ENCODE measurements around the gene KISS1R. TPM values are rescaled to one million over a fixed set of nuclear protein-coding genes. Genes with fewer than 3 reads are reported as not detected.
A peak's percentile ranks its signal among the peaks of the same experiment; 100 is the strongest.

The KISS1R gene
- total RNA-seq, 4 donors from 2014 or later: 0.29 TPM; not detected in 3

DNA sequence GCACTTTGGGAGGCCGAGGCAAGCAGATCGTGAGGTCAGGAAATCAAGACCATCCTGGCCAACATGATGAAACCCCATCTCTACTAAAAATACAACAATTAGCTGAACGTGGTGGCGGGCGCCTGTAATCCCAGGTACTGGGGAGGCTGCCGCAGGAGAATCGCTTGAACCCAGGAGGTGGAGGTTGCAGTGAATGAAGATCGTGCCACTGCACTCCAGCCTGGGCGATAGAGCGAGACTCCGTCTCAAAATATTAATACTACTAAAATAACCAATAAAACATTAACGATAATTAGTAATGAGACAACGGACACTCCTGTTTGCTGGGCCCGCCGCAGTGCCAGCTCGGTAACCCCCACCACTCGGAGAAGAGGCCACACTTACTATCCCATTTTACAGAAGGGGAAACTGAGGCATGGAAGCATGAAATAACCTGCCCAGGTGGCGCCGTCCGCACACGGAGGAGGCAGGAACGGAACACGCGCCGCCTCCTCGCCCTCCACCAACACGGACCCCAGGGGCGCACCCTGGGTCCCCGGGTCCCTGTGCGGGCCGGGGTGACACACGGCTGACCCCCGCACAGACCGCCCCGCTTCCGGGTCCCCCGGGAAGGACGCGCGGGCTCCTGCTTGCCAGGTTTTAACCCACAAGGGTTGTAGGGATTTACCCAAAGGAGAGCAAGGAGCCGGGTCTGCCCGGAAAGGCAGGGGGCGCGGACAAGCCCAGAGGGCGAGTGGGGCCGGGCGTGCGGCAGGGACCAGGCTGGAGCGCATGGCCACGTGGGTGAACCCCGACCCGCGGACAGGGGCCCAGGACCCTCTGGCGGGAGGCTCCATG, 5.7 kb upstream of the KISS1R start:
- H3K4me3 ChIP-seq: peak overlapping the region; percentile 93
- DNase-seq (ENCODE audit: low spot score in 2 of 2): no peak
- H3K36me3 ChIP-seq: no peaks in the 10 kb centered on the region
- TF ChIP-seq EP300 (IDR thresholded peaks at IDR 0.05): no peak
- no peak for TF ChIP-seq POLR2AphosphoS5 (IDR thresholded peaks at IDR 0.05)
- no peak for TF ChIP-seq CTCF (IDR thresholded peaks at IDR 0.05)
- no peak for TF ChIP-seq POLR2A (IDR thresholded peaks at IDR 0.05)
- H3K4me1 ChIP-seq: peaks cover 38% of the 10 kb centered on the region
- no peaks in the 10 kb centered on the region for H3K9me3 ChIP-seq
- WGBS: 96% methylated on average over 27 of the region's 54 CpGs
- no peaks in the 10 kb centered on the region for H3K27me3 ChIP-seq
- H3K27ac ChIP-seq: no peak overlapping the region

DNA sequence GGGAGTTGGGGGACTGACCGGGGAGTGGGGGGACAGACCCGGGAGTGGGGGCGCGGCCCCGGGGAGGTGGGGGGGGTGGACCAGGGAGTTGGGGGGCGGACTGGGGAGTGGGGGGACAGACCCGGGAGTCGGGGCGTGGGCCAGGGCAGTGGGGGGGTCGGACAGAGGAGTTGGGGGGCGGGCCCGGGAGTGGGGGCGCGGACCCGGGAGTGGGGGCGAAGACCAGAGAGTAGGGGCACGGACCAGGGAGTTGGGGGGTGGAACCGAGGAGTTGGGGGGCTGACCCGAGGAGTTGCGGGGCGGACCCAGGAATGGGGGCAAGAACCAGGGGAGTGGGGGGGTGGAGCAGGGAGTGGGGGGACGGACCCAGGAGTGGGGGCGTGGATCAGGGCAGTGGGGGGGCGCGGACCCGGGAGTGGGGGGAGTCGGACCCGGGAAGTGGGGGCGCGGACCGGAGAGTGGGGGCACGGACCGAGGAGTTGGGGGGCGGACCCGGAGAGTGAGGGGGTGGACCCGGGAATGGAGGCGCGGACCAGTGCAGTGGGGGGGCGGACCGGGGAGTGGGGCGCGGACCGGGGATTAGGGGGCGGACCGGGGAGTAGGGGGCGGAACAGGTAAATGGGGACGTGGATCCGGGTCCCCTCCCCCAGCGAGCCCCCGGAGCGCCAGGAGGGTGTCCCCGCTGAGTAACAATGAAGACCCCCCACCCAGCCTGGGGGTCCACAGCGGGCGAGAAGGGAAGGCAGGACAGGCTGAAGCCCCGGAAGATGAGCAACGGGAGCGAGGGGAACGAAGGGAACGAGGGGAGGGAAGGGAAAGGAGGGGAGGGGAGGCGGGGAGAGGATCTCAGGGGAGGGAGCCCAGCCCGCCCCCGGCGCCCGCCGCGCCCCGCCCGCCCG, 4.7 kb upstream of the KISS1R start:
- Histone ChIP-seq H3K36me3 (no peaks in the 10 kb centered on the region), H3K9me3 (no peaks in the 10 kb centered on the region), H3K27ac (peak overlapping the region; percentile 93), H3K4me3 (peak overlapping the region; percentile 93), H3K4me1 (peaks cover 42% of the 10 kb centered on the region), H3K27me3 (peaks cover 7% of the 10 kb centered on the region)
- TF ChIP-seq POLR2AphosphoS5 (IDR thresholded peaks at IDR 0.05) (no peak), EP300 (IDR thresholded peaks at IDR 0.05) (no peak), CTCF (IDR thresholded peaks at IDR 0.05) (no peak), POLR2A (IDR thresholded peaks at IDR 0.05) (no peak)
- 0% methylated on average over 30 of the region's 69 CpGs for WGBS
- no peak for DNase-seq (ENCODE audit: low spot score in 2 of 2)

- TF ChIP-seq CTCF (IDR thresholded peaks at IDR 0.05): no peak
- TF ChIP-seq POLR2A (IDR thresholded peaks at IDR 0.05): peak in 1 of 2 donors; percentile 62
- Histone ChIP-seq H3K4me3 (peak within 1 kb of the TSS; percentile 93), H3K9me3 (no peaks in the 10 kb centered on the region), H3K27me3 (peaks cover 15% of the 10 kb centered on the region), H3K4me1 (peaks cover 47% of the 10 kb centered on the region), H3K36me3 (no peaks in the 10 kb centered on the region), H3K27ac (peak within 1 kb of the TSS; percentile 93)
- DNase-seq (ENCODE audit: low spot score in 2 of 2): peak in 1 of 2 donors; percentile 89
- 1% methylated on average over 30 of the region's 76 CpGs for WGBS
These were observed 3.9 kb upstream of the KISS1R start, which contains the start of gene R3HDM4 for GRCh38 chr19:913080-913748. R3HDM4 (minus strand) TSS chr19:913219; CDS start chr19:913157, 62 bp downstream.

- no peak for TF ChIP-seq POLR2AphosphoS5 (IDR thresholded peaks at IDR 0.05)
- no peak for TF ChIP-seq POLR2A (IDR thresholded peaks at IDR 0.05)
- no peak for TF ChIP-seq EP300 (IDR thresholded peaks at IDR 0.05)
- DNase-seq (ENCODE audit: low spot score in 2 of 2): no peak
- peaks cover 56% of the 10 kb centered on the region for H3K4me1 ChIP-seq
- peaks cover 48% of the 10 kb centered on the region for H3K27me3 ChIP-seq
- peak overlapping the region; percentile 41 for H3K4me3 ChIP-seq
- no peak overlapping the region for H3K27ac ChIP-seq
- WGBS: 27% methylated on average over 26 of the region's 35 CpGs
- no peaks in the 10 kb centered on the region for H3K36me3 ChIP-seq
- H3K9me3 ChIP-seq: no peaks in the 10 kb centered on the region
These were observed 349 bp upstream of the KISS1R start for GRCh38 chr19:916645-917322.

- WGBS: no CpG with 5 or more reads among the region's 12 CpGs
- H3K4me3 ChIP-seq: no peak overlapping the region
- peaks cover 49% of the 10 kb centered on the region for H3K4me1 ChIP-seq
These were observed 962 bp downstream of the KISS1R start for GRCh38 chr19:918152-918437.

More at GRCh38 chr19:918152-918437, 962 bp downstream of the KISS1R start:
- TF ChIP-seq CTCF (IDR thresholded peaks at IDR 0.05) (no peak), POLR2A (IDR thresholded peaks at IDR 0.05) (no peak), POLR2AphosphoS5 (IDR thresholded peaks at IDR 0.05) (no peak), EP300 (IDR thresholded peaks at IDR 0.05) (no peak)
- Histone ChIP-seq H3K9me3 (no peaks in the 10 kb centered on the region), H3K27ac (no peak overlapping the region), H3K36me3 (no peaks in the 10 kb centered on the region), H3K27me3 (peaks cover 48% of the 10 kb centered on the region)
- DNase-seq (ENCODE audit: low spot score in 2 of 2): no peak

Measured in suprapubic skin (tissue), 4 donors.